ENCODE data around the gene PPM1B.
"Not testable (repeated sequence)": the region's sequence is repeated elsewhere in the genome, so short reads cannot be mapped to it uniquely, and the experiment has no call there.

The PPM1B gene

GRCh38 chr2:44255704-44256103, 87.0 kb downstream of the PPM1B start:
- not testable (repeated sequence) for H3K9me3 ChIP-seq (ENCODE audit: control insufficient read depth, low read depth, low read length); H3K9ac ChIP-seq (ENCODE audit: low read length); H3K27ac ChIP-seq (ENCODE audit: low read length); H3K4me1 ChIP-seq (ENCODE audit: control insufficient read depth, low read depth, low read length); H3K4me3 ChIP-seq (ENCODE audit: low read length); H3K36me3 ChIP-seq (ENCODE audit: control insufficient read depth, low read depth, low read length); H3K27me3 ChIP-seq (ENCODE audit: control insufficient read depth, insufficient read depth, low read length)

GRCh38 chr2:44257802-44258201, 89.1 kb downstream of the PPM1B start:
- H3K9me3 ChIP-seq (ENCODE audit: control insufficient read depth, low read depth, low read length); H3K9ac ChIP-seq (ENCODE audit: low read length); H3K4me1 ChIP-seq (ENCODE audit: control insufficient read depth, low read depth, low read length); H3K4me3 ChIP-seq (ENCODE audit: low read length); H3K27me3 ChIP-seq (ENCODE audit: control insufficient read depth, insufficient read depth, low read length); H3K36me3 ChIP-seq (ENCODE audit: control insufficient read depth, low read depth, low read length); H3K27ac ChIP-seq (ENCODE audit: low read length): not testable (repeated sequence)

- H3K27ac ChIP-seq (ENCODE audit: low read length), result no peak overlapping the region
- H3K27me3 ChIP-seq (ENCODE audit: control insufficient read depth, insufficient read depth, low read length), result no peaks in the 10 kb centered on the region
- no peaks in the 10 kb centered on the region for H3K36me3 ChIP-seq (ENCODE audit: control insufficient read depth, low read depth, low read length)
- no peaks in the 10 kb centered on the region for H3K4me1 ChIP-seq (ENCODE audit: control insufficient read depth, low read depth, low read length)
- no peak overlapping the region for H3K9ac ChIP-seq (ENCODE audit: low read length)
- no peak overlapping the region for H3K4me3 ChIP-seq (ENCODE audit: low read length)
- no peaks in the 10 kb centered on the region for H3K9me3 ChIP-seq (ENCODE audit: control insufficient read depth, low read depth, low read length)
Measured at GRCh38 chr2:44267269-44267795, 98.7 kb downstream of the PPM1B start.

GRCh38 chr2:44267796-44268648, 99.3 kb downstream of the PPM1B start:
- Histone ChIP-seq H3K27me3 (ENCODE audit: control insufficient read depth, insufficient read depth, low read length) (no peaks in the 10 kb centered on the region), H3K4me1 (ENCODE audit: control insufficient read depth, low read depth, low read length) (no peaks in the 10 kb centered on the region), H3K27ac (ENCODE audit: low read length) (no peak overlapping the region), H3K36me3 (ENCODE audit: control insufficient read depth, low read depth, low read length) (no peaks in the 10 kb centered on the region), H3K9ac (ENCODE audit: low read length) (no peak overlapping the region), H3K4me3 (ENCODE audit: low read length) (no peak overlapping the region), H3K9me3 (ENCODE audit: control insufficient read depth, low read depth, low read length) (no peaks in the 10 kb centered on the region)

- Histone ChIP-seq H3K4me3 (ENCODE audit: low read length) (no peak overlapping the region), H3K27me3 (ENCODE audit: control insufficient read depth, insufficient read depth, low read length) (no peaks in the 10 kb centered on the region), H3K4me1 (ENCODE audit: control insufficient read depth, low read depth, low read length) (no peaks in the 10 kb centered on the region), H3K36me3 (ENCODE audit: control insufficient read depth, low read depth, low read length) (no peaks in the 10 kb centered on the region), H3K9ac (ENCODE audit: low read length) (no peak overlapping the region), H3K9me3 (ENCODE audit: control insufficient read depth, low read depth, low read length) (no peaks in the 10 kb centered on the region), H3K27ac (ENCODE audit: low read length) (no peak overlapping the region)
Measured at GRCh38 chr2:44269831-44270230, 101.2 kb downstream of the PPM1B start.

- Histone ChIP-seq H3K4me1 (ENCODE audit: control insufficient read depth, low read depth, low read length) (no peaks in the 10 kb centered on the region), H3K27me3 (ENCODE audit: control insufficient read depth, insufficient read depth, low read length) (no peaks in the 10 kb centered on the region), H3K9ac (ENCODE audit: low read length) (no peak overlapping the region), H3K36me3 (ENCODE audit: control insufficient read depth, low read depth, low read length) (no peaks in the 10 kb centered on the region), H3K27ac (ENCODE audit: low read length) (no peak overlapping the region), H3K4me3 (ENCODE audit: low read length) (no peak overlapping the region), H3K9me3 (ENCODE audit: control insufficient read depth, low read depth, low read length) (no peaks in the 10 kb centered on the region)
Measured at GRCh38 chr2:44271296-44271695, 102.6 kb downstream of the PPM1B start.

- Histone ChIP-seq H3K9me3 (ENCODE audit: control insufficient read depth, low read depth, low read length) (no peaks in the 10 kb centered on the region), H3K27me3 (ENCODE audit: control insufficient read depth, insufficient read depth, low read length) (no peaks in the 10 kb centered on the region), H3K4me3 (ENCODE audit: low read length) (no peak overlapping the region), H3K4me1 (ENCODE audit: control insufficient read depth, low read depth, low read length) (no peaks in the 10 kb centered on the region), H3K9ac (ENCODE audit: low read length) (no peak overlapping the region), H3K27ac (ENCODE audit: low read length) (no peak overlapping the region), H3K36me3 (ENCODE audit: control insufficient read depth, low read depth, low read length) (no peaks in the 10 kb centered on the region)
Measured at GRCh38 chr2:44273076-44273475, 104.4 kb downstream of the PPM1B start.

- Histone ChIP-seq H3K36me3 (ENCODE audit: control insufficient read depth, low read depth, low read length) (no peaks in the 10 kb centered on the region), H3K9me3 (ENCODE audit: control insufficient read depth, low read depth, low read length) (no peaks in the 10 kb centered on the region)
Measured at GRCh38 chr2:44273596-44273995, 104.9 kb downstream of the PPM1B start.

GRCh38 chr2:44275927-44276303, 107.2 kb downstream of the PPM1B start:
- Histone ChIP-seq H3K4me1 (ENCODE audit: control insufficient read depth, low read depth, low read length) (no peaks in the 10 kb centered on the region), H3K36me3 (ENCODE audit: control insufficient read depth, low read depth, low read length) (no peaks in the 10 kb centered on the region), H3K27me3 (ENCODE audit: control insufficient read depth, insufficient read depth, low read length) (no peaks in the 10 kb centered on the region), H3K9ac (ENCODE audit: low read length) (no peak overlapping the region), H3K9me3 (ENCODE audit: control insufficient read depth, low read depth, low read length) (no peaks in the 10 kb centered on the region), H3K4me3 (ENCODE audit: low read length) (no peak overlapping the region), H3K27ac (ENCODE audit: low read length) (no peak overlapping the region)

More at GRCh38 chr2:44273596-44273995, 104.9 kb downstream of the PPM1B start:
- no peaks in the 10 kb centered on the region for H3K27me3 ChIP-seq (ENCODE audit: control insufficient read depth, insufficient read depth, low read length)
- H3K9ac ChIP-seq (ENCODE audit: low read length), result no peak overlapping the region
- no peaks in the 10 kb centered on the region for H3K4me1 ChIP-seq (ENCODE audit: control insufficient read depth, low read depth, low read length)
- H3K27ac ChIP-seq (ENCODE audit: low read length), result no peak overlapping the region
- H3K4me3 ChIP-seq (ENCODE audit: low read length), result no peak overlapping the region

GRCh38 chr2:44277541-44277940, 108.9 kb downstream of the PPM1B start:
- no peak overlapping the region for H3K9ac ChIP-seq (ENCODE audit: low read length)
- no peaks in the 10 kb centered on the region for H3K9me3 ChIP-seq (ENCODE audit: control insufficient read depth, low read depth, low read length)
- no peaks in the 10 kb centered on the region for H3K27me3 ChIP-seq (ENCODE audit: control insufficient read depth, insufficient read depth, low read length)
- H3K4me3 ChIP-seq (ENCODE audit: low read length), result no peak overlapping the region
- H3K36me3 ChIP-seq (ENCODE audit: control insufficient read depth, low read depth, low read length), result no peaks in the 10 kb centered on the region
- H3K27ac ChIP-seq (ENCODE audit: low read length), result no peak overlapping the region
- H3K4me1 ChIP-seq (ENCODE audit: control insufficient read depth, low read depth, low read length), result no peaks in the 10 kb centered on the region

- H3K36me3 ChIP-seq (ENCODE audit: control insufficient read depth, low read depth, low read length), result no peaks in the 10 kb centered on the region
- no peaks in the 10 kb centered on the region for H3K4me1 ChIP-seq (ENCODE audit: control insufficient read depth, low read depth, low read length)
- no peak overlapping the region for H3K4me3 ChIP-seq (ENCODE audit: low read length)
- no peaks in the 10 kb centered on the region for H3K27me3 ChIP-seq (ENCODE audit: control insufficient read depth, insufficient read depth, low read length)
- no peak overlapping the region for H3K27ac ChIP-seq (ENCODE audit: low read length)
- no peak overlapping the region for H3K9ac ChIP-seq (ENCODE audit: low read length)
- H3K9me3 ChIP-seq (ENCODE audit: control insufficient read depth, low read depth, low read length), result no peaks in the 10 kb centered on the region
Measured at GRCh38 chr2:44280869-44281268, 112.2 kb downstream of the PPM1B start.

Data from iPS-18a (cell line).